ENCODE results near the gene EFCAB12.
A peak's percentile ranks its signal among the peaks of the same experiment; 100 is the strongest.

Gene EFCAB12

DNA sequence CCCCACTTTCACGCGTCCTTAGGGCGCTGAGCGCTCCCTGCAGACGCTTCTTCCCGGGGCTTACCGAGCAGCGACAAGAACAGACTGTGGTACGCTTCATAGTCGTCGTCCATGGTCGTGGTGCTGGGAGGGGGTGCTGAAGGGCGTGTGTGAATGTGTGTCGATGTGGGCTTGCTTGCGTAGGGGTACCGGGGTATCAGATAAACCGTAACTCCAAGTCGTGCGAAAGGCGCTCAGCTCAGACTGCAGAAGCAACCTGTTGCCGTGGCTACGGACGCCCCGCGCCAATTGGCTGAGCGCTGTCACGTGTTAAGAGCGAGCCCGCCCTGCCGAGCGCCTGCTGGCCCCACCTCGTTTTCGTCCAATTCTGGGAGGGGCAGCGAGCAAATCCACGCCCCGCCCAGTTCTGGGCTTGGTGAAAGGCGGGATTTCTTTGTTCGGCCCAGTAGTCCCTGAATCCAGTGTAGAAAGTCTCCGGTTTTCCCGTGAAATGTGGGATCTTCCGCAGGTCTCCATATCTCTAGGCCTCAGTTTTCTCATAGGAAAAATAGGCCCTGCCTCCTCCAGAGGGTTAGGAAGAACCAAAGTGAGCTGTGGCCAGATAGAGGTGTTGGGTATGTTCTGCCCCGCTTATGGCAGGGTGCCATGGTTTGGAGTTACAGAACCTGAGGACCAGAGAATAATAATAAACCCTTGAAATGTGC lies at the start of gene EFCAB12:
EFCAB12 (minus strand) TSS at position 261 of the 704 bp plus-strand sequence; CDS start at position 113, 148 bp downstream.
- peak; percentile 83 for DNase-seq (ENCODE audit: low spot score)

DNA sequence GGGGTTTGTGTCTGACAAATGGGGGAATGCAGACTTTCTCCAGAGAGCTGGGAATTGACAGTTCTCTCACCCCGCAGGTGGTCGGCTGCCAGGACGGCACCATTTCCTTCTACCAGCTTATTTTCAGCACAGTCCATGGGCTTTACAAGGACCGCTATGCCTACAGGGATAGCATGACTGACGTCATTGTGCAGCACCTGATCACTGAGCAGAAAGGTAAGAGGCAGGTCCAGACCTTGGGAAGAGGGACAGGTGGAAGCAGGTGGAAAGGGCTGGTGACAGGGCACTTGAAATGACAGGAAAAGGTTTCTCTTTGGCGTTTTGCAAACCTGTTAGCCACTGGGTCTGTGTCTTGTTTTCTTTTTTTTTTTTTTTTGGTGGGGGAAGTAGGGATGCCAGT lies 48.1 kb upstream of the EFCAB12 start:
- DNase-seq (ENCODE audit: low spot score) = no peak

DNA sequence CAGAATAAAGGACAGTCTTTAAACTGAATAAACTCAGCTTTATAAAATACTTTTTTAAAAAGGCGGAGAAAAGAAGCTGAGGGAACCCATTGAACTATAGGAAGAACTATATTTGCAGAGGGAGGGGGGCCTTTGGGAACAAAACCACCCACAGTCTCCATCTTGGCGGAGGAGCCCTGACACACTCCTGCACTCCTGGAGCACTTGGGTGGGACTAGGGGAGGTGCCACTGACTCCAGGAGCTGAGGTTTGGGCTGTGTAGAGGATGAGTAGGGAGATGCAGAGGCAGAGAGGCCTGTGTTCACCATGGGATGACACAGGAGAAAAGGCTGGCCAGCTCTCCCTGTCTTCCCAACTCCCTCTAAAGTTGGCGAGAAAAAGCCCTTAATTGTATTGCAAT lies 47.4 kb upstream of the EFCAB12 start:
- no peak for DNase-seq (ENCODE audit: low spot score)

DNA sequence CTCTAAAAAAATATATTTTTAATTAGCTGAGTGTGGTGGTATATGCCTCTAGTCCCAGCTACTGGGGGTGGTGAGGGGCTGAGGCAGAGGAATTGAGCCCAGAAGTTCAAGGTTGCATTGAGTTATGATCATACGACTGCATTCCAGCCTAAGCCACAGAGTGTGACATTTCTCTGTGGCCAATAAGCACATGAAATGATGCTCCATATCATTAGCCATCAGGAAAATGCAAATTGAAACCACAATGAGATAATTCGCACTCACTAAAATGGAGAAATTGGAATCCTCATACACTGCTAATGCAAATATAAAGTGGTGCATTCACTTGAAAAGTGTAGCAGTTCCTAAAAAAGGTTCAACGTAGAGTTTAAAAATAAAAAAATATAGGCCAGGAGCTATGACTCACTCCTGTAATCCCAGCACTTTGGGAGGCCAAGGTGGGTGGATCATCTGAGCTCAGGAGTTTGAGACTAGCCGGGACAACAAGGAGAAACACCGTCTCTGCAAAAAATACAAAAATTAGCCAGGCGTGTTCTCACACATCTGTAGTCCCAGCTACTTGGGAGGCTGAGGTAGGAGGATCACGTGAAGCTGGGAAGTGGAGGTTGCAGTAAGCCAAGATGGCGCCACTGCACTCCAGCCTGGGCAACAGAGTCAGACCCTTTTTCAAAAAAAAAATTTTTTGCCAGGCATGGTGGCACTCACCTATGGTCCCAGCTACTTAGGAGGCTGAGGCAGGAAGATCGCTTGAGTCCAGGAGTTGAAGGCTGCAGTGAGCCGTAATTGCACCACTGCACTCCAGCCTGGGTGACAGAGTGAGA lies 46.8 kb upstream of the EFCAB12 start:
- no peak for DNase-seq (ENCODE audit: low spot score)

DNA sequence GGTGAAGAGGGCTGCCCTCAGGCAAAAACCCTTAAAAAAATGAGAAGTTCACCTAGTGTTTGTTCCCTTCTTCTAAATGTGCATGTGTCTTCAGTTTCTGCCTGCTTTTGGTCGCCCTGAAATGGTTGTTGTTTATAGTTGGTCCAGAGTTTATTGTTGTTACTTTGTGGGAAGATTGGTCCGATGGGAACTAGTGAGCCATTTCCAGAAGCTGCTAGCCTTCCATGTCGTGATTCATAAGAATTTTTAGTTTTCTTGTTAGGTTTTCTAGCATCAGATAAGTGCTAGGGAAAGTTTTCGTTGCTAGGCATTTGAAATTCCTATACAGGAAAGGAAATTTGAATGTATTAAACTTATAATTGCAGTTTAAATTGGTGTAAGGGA lies 45.3 kb upstream of the EFCAB12 start:
- DNase-seq (ENCODE audit: low spot score) = no peak

DNA sequence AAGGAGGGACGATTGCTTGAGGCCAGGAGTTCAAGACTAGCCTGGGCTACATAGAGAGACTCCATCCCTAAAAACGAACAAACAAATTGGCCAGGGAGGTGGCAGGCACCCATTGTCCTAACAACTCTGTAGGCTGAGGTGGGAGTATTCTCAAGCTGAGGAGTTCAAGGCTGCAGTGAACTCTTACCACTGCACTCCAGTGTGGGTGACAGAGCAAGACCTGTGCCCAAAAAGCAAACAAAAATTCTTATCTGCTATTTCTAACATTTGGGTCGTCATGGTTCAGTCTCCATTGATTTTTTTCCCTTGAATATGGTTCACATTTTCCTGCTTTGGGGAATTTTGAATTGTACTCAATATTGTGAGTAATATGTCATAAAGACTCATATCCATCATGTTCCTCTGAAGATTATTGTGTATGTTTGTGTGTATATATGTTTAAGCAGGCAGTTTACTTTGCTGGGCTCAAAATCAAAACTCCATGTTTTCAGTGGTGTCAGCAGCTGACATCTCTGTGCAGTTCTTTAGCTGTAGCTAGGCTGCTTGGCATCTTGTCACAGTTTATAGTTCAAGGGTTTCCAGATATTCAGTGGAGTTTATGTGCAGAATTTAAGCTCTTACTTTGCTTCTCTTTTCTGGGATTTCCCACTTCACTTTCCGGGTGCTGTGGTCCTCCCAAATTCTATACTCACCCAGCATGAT lies 44.8 kb upstream of the EFCAB12 start:
- no peak for DNase-seq (ENCODE audit: low spot score)

DNA sequence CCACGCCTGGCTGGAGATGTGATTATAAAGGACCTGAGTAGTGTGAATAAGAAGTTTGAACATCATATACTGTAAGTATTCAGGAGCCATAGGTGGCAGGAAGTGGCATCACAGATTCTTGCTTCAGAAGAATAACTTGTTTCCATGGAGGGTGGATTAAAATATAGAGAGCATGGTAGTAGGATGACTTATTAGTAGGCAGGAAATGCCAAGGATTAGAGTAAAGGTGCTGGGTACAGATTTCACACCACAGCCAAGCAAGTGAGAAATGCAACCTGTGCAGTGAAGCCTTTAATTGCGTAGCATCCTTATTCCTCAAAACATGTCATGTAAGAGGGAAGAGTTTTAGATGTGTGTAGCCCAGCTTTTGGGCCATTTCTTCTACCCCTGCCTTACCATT lies 42.4 kb upstream of the EFCAB12 start:
- DNase-seq (ENCODE audit: low spot score) = no peak

DNA sequence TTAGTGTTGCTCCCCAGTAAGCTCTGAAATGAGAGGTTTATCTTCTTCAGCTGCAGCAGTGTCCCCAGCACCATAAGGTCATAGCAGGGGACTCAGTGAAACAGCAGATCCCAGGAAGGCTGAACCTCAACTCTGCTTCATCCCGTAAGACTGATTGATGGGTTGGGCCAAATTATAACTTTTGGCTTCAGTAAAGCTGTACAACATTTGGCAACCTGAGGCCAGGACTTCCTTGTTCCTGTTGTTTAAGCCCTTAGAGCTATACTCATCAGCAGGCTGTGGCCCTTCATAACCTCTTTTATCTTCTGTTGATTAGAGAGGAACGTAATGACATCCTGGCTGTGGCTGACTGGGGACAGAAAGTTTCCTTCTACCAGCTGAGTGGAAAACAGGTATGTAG lies 40.6 kb upstream of the EFCAB12 start:
- no peak for DNase-seq (ENCODE audit: low spot score)

DNA sequence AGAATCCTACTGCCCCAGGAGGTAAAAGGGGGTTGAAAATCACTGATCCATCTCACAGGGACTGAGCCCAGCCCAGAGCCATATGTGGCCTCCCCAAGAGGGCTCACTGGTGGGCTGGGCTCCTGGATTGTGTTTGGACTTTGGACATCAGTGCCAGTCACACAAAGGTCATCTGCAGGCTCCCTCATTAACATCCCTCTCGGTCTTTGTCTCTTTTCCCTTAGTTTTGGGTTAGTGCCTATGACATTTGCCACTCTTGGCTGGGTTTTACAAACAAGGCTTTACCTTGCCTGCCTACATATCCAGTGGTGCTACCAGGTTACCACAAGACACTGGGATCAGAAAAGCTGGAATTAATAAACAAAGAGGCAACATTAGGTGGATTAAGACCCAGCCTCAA lies 39.5 kb upstream of the EFCAB12 start:
- DNase-seq (ENCODE audit: low spot score) = no peak

DNA sequence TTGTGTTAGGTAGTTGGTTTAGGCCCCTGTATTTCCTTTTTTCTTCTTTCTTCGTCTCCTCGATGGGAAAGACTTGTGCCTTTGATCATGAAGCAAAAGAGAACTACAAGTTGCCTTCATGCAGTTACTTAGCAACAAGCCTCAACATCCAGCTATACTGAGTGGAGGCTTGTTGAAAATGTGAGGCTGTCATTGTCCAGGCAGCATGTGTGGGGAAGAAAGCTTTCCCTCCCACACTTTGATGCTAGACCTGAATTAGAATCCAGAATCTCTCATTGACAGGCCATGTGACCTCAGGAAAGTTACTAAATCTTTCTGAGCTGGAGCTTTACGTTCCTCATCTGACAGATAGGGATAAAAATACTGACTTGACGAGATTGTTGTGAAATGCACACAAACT lies 35.3 kb upstream of the EFCAB12 start:
- no peak for DNase-seq (ENCODE audit: low spot score)

DNA sequence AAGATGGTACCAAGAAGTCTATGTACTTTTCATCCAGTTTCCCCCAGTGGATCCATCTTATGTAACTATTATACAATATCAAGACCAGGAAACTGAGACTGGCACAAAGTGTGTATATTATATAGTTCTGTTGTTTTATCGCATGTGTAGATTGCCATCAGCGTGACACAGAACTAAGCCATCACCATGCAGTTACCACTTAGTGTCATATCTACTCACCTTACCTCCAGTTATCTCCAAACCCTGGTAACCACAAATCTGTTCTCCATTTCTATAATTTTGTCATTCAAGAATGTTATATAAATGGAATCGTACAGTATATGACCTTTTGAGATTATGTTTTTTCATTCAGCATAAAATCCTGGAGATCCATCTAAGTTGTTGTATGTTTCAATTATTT lies 34.7 kb upstream of the EFCAB12 start:
- no peak for DNase-seq (ENCODE audit: low spot score)

DNA sequence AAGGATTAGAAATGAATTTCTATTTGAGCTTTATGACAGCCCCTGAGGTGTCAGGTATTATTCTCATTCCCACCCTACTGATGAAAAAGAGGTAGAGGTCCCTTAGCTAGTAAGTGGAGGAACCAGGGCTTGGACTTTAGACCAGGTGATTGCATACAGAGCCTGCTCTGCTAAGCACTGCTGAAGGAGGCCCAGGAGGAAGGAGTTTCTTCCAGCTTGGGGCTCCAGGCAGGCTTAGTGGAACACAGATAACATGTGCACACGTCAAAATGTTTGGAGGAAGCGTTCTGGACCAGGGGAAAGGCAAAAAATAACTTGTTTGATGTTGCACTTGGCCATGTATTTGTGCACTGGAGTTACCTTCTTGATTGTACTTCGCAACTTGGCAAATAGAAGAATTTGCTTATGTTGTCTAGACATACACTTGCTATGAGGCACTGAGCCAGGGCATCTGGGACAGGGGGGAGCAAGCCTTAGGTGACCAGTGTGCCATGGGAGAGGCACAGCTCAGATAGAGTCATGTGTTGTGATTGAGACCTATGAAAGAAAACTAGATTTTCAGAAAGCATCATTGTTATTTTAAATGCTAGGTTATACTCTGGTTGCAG lies 34.0 kb upstream of the EFCAB12 start:
- no peak for DNase-seq (ENCODE audit: low spot score)

DNA sequence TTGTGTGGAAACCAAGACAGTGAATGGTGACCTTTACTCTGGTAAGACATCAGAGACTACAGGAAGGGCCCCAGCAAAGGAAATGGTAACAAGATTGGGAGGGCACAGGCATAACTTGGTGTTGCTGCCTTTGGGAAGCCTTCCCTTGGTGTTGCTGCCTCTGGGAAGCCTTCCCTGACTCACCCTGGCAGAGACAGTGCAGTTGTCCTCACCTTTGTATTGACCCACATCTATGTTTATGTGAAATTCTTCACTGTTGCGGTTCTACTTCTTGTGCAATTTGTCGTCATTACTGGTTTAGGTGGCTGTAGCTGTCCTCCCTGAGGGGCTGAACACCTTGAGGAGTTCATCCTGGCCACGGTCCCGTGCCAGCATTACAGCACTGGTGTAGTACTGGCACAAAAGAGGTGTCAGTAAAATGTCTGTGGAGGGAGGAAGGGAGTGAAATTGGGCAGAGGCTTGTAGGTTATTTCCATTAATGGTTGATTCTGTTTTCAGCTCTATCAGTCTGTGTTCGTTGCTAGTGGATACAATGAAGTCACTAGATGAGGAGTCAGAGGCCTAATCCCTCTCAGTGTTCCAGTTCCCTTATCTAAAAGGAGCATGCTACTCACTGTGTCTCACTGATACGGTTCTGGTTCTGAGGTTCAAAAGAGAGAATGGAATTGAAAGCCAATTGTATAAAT lies 33.2 kb upstream of the EFCAB12 start:
- no peak for DNase-seq (ENCODE audit: low spot score)

DNA sequence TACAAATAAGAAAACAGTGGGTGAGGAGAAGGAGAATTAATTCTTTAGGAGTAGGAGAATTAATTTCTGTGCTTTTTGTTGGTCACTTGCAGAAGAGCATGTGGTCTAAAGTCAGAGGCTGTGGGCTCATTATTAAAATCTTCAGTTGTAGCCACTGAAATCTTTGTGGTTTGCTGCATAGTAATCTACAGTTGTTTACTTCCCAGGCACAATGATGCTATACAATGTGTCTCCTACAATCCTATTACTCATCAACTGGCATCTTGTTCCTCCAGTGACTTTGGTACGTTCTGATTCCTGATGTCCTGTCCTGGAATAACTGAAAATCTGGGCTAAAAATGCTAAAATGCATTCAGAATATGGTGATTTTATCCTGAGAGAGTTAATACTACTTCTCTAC lies 32.6 kb upstream of the EFCAB12 start:
- no peak for DNase-seq (ENCODE audit: low spot score)

DNA sequence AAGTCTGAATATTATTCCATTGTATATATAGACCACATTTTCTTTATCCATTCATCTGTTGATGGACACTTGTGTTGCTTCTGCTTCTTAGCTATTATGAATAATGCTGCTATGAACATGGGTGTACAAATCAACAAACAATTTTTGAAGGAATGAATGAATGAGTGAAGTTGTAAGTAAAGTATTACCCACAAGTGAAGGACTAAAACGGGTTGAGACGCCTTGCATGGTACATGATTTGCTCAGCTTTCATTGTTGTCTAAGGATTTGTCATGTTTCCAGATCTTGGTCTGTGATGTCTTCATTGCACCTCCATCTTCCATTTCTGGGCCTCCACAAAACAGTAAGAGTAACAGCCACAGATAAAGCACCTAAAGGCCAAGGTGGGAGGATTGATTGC lies 32.1 kb upstream of the EFCAB12 start:
- DNase-seq (ENCODE audit: low spot score) = no peak

DNA sequence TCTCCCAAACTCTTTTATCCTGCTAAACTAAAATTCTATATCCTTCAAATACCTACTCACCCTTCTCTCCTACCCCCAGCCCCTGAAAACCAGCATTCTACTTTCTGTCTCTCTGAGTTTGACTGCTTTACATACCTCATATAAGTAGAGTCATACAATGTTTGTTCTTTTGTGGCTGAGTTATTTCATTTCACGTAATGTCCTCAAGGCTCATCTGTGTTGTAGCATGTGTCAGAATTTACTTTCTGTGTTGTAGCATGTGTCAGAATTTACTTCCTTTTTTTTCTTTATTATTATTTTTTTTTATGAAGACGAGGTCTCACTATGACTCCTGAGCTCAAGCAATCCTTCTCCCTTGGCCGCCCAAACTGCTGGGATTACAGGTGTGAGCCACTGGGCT lies 31.7 kb upstream of the EFCAB12 start:
- DNase-seq (ENCODE audit: low spot score) = no peak

DNA sequence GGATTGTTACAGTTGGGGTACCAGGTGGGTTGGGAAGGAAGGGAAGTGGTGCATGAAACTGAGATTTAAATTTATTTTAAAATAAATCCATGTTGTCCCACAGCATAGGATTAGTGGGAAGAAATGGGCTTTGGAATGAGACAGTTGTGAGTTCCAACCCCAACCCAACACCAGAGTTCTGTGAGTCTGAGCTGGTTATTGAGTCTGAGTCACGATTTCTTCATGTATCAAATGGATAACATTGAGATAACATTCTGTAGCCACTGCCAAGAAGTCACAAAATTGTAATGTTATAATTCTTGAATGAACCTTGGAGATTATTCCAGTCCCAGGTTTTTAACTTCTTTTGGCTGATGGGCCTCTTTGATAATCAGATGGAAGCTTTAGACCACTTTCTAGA lies 25.3 kb upstream of the EFCAB12 start:
- no peak for DNase-seq (ENCODE audit: low spot score)

DNA sequence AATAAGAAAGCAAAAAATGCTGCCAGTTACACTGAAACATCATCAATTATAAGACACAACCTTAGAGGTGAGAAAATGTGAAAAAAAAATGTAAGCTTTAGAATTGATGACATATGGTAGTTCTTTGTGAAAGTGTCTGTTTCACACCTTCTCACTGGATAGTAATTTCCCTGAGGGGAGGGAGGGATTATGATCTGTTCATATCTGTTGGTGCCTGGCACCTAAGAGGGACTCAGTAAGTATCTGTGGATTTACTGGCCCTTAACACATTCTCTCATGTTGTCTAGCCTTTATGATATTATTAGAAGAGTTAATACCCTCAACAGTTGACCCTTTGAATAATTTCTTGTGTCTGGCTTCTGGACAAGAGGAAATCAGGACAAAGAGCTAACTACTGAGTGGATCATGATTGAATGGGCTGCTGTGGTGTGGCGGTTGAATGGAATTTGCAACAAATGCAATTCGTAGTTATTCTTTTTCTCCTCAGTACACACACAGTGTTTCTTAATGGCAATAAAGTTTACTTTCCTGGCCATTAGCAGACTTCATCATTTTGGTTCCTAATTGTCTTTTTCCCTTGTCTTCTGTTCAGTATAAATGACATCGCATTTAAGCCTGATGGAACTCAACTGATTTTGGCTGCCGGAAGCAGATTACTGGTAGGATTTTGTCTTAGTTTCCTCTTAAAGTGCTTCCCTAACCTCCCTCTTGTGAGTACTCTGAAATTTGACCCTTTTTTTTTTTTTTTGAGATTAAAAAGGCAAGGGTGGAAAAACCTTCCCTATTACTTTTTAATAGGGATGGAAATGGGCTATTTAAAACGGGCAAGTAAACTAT lies 21.1 kb upstream of the EFCAB12 start:
- no peak for DNase-seq (ENCODE audit: low spot score)

DNA sequence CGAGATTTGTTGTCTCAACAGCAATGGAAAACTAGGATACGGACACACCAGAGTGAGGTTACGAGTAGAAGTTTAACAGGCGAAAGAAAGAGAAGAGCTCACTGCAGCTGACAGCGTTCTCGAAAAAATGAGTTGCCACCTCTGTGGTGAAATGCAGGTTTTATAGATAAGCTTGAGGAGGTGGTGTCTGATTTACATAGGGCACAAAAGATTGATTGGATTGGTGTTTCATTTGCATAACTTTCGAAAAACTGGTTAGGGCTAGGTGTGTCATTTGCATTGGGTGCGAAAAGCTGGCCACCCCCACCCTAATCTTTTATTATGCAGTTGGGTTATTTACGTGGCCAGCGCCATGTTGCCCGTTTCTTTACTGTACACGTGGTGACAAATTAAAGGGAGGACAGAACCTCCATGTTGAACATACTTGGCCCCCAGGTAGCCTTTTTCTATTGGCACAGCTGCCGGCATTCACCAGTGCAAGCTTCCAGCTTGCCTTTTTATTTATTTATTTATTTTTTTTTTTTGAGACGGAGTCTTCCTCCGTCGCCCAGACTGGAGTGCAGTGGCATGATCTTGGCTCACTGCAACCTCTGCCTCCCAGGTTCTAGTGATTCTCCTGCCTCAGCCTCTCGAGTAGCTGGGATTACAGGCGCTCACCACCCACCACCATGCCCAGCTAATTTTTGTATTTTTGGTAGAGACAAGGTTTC lies 19.9 kb upstream of the EFCAB12 start:
- DNase-seq (ENCODE audit: low spot score) = no peak

DNA sequence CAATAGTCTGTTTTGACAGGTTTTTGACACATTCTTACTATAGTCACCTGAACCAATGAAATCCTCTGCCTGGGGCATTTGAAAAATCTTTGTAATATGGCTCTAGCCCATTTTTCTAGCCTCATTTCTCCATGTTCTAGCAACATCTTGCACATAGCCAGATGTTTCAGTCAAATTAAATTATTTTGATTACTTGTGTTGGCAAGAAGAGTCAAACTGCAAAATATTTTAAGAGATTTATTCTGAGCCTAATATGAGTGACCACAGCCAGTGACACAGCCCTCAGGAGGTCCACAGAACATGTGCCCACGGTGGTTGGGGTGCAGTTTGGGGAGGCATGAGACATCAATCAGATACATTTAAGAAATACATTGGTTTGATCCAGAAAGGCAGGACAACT lies 18.5 kb upstream of the EFCAB12 start:
- DNase-seq (ENCODE audit: low spot score) = no peak

DNA sequence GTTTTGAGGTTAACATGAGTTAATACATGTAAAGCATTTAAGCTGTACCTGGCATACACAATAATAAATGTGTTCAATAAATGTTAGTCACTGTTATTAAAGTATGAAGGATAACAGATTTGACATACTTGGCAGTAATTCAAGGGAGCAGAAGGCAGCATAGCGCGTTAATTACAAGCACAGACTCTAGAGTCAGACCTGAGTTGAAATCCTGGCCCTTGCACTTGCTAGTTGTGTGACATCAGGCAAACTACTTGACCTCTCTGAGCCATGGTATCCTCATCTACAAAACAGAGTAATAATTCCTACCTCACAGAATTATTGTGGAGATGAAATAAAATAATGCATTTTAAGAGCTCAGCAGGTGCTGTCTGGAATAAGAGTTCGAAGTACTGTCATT lies 17.0 kb upstream of the EFCAB12 start:
- DNase-seq (ENCODE audit: low spot score) = no peak
